NCI-H146 (cell line): ENCODE measurements around the gene PRKCE.

Experiments
- DNase-seq: peaks from one replicate; lab custom pipeline; 2025; lab: John Stamatoyannopoulos, UW

The PRKCE gene

DNA sequence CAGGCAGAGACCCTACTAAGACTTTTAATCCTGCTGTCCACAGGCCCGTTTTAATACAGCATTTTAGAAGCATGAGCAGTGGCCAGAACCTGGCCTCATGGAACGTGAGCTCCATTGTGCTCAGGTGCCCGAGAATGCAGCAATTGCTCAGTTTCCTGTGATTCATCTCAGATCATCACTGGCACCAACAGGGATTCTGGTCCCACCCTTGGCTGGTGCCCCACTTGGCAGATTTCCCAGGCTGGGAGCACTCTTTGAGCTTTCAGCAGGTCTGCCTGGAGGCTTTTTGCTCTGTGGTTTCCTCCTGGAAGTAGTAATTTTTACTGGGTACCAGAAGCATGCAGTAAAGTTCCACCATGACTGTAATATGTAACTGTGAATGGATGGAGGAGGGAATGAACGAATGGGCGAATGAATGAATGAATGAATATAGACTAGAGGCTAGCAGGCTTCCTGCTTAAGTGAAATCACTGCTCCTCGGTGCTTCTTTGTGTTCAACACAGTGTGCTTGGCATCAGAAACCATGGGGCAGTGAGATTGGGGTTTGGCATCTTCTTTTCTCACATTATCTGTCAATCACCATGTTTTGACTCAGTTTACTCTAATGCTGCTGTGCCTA, 312.9 kb downstream of the PRKCE start:
- DNase-seq, result peak; percentile 29

DNA sequence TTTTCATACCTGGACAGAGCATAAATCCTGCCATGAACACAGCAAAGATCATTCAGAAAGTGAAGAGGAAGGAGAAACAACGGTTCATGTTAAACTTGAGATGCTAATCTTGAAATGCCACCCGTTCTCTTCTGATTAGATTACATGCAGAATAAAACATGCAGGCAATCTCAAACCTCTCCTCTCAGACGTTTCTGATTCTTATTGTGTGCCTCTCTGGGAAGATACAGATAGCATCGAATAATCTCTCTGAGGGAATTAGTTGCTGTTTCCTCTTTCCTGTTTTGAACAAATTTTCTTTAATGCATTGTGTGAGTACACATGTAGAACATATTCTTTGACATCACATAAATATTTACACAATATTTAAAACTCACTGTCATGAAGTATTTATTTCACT, 313.4 kb downstream of the PRKCE start:
- no peak for DNase-seq

DNA sequence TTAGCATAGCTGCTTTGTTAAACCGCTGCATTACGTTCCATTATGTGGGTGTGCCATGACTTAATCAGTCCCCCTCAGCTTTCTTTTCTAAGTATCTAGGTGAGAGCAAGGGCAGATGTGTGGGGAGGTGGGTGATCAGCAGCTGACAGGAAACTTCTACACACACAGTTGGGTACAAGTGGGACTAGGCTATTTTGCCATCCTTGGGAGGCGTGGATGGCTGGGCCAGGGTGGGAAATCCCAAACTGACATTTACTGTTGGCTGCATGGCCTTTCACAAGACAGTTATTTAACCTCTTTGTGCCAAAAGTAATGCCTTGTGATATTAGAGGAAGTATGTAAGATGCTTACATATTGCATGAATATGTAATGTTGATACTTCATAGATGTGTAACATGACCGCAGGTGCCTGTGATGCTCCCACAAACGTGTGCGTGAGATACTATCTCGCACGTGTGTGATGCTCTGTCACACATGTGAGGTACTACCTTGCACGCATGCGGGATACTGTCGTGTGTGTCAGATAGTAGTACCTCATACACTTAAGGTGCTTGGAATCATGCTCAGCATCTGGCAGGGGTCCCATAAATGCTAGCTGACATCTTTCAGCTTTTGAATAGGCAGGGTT, 314.5 kb downstream of the PRKCE start:
- no peak for DNase-seq

DNA sequence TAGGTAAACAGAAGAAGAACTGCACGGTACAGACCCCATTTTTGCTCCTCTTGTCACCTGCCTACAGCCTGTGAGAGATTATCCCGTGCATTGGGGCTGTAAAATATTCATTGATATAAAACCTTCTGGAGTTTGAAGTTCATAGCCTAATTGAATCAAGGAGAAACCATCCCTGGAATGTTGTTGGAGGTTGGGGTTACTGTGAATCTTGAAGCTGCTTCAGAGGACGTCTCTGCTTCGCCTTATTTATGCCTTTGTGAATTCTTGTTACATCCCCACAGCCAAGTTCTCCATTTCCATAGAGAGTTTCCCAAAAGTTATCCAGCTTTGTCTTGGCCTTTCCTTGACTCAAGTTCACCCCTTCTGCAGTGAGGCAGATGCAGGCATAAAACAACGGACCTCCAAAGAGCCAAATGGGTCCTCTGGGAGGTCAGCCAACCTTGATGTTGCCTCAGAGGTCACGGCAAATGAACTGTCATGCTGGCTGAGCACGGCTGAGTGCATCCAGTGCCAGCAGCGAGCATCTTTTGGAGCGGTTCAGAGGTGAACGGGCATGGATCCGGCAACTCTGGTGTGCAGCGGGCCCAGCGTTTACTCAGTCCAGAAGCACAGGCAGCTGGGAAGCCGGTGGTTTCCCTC, 317.6 kb downstream of the PRKCE start:
- no peak for DNase-seq

DNA sequence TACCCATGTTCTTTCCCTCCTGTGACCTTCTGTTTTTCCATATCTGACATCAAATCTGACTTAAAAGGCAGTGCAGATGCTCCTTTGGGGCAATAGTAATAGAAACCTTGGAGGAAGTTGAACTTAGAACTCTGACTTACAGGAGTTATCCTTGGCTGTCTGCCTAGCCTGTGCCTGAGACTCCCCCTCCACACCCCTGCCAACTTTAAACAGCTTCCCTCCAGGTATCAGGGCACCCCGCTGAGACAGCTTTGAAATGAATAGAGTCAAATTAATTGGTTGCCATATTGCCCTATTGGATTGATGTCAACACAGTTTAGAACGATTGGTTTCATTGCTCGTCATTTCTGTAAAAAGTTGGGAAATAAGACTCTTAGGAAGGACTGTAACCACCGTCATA, 322.0 kb downstream of the PRKCE start:
- peak; percentile 88 for DNase-seq

DNA sequence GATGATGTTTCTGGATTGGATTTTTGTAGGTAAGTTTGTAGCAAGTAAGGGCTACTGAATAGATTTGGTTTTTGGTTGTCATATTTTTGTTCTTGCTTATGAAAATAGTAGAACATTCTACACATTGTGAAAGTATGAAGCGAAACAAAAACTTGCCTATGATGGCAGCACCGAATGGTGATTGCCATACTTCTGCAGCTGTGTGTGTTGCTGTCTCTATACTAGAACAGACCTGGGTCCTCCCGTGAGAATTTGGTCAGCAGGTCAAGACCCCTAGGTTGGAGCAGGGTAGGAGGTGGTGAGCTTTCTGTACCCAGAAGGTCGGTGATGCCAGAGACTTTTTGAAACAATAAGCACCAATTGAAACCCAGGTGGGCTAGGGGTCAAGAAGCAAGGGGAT, 322.6 kb downstream of the PRKCE start:
- DNase-seq, result no peak

DNA sequence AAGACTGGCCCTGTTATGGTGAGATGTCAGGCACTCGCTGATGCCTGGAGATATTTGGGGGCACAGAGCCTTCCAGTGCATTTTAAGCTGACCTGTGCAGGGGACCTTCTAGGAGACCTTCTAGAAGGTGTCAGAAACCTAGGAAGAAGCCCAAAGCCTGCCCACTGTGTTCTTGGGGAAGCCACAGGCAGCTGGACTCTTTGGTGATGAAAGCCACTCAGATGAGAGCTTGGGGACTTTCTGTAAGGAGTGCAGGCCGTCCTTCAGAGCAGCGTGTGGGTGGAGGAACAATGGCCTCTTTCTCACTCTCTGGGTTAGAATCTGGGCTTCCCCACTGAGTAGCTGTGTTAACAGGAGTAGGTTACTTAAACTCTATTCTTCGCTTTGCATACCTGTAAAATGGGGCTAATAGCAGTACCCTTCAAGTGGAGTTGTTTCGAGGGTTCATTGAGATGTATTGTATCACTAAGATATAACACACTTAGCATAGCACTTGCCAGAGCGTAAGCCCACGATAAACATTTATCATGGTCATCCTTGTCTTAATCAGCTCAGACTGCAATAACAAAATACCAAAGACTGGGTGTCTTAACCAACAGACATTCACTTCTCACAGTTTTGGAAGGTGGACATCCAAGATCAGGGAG, 323.4 kb downstream of the PRKCE start:
- DNase-seq, result no peak

DNA sequence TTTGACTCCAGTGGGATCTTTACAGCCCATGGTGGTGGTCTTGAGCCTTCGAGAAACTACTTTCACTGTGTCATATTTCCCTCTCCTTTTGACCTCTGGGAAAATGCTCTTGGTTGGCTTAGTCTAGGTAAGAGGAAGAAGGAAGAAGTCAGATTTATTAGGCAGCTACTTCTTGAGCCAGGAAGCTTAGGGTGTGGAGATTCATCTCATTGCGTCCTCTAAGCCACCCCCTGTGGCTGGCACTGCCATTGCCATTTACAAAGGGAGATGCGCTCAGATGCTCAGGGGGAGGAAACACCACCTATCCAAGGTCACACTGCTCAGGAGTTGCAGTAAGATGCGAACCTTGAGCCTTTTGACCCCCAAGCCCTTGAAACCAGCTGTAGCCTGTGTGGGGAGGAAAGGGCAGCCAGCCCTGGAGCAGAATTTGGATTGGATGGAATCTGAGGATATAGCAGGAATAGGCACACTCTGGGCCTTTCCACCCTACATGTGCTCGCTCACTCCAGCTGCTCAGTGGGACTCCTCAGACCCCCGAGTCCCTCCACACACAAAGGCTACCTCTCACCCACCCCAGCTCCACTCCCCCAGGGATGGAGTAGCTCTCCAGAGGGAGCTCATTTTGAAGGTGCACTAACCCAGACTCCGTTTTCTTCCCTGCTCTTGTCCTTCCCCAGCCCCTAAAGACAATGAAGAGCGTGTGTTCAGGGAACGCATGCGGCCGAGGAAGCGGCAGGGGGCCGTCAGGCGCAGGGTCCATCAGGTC, 324.5 kb downstream of the PRKCE start:
- no peak for DNase-seq

DNA sequence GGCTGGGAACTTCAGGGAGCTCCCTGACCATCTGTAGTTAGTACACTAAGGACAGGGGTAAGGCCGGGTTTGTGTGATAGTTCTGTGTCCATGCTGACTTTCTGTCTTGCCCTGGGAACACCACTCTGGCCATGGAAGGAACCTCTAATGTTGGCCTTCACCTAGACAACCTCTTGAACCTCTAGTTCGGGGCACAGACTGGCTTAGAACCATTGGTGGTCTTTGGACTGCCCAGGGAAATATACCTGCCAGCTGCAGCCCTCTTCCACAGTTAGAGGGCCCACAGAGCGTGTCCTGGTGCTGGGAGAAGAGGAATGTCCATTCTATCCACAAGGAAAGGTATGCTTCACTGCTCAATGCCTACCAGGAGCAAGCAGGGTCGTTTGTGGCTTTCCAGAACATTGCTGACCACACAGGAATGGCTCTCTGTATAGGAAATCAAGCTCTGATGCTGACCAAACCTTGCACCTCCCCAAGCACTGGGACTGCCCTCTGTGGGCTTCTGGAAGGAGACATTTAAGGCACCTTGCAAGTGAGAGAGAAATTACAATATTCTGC, 326.9 kb downstream of the PRKCE start:
- no peak for DNase-seq

DNA sequence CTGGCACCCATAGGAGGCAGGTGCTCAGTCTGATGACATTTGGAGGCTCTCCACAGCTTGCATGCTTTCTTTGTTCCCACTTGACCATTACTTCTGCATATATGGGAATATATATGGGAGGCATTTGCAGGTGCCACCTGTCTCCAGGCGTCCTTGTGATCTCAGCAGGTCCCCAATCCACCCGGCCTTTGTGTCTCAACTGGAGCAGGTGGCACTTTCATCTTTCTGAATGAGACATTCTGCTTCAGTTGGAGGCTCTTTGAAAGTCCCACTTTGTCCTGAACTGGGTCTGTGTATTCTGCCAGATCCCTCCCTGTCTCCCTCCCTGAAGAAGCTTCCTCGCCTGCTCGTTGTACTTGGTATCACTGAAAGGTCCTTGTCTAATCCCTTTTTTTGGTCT, 327.6 kb downstream of the PRKCE start:
- DNase-seq, result peak; percentile 97

DNA sequence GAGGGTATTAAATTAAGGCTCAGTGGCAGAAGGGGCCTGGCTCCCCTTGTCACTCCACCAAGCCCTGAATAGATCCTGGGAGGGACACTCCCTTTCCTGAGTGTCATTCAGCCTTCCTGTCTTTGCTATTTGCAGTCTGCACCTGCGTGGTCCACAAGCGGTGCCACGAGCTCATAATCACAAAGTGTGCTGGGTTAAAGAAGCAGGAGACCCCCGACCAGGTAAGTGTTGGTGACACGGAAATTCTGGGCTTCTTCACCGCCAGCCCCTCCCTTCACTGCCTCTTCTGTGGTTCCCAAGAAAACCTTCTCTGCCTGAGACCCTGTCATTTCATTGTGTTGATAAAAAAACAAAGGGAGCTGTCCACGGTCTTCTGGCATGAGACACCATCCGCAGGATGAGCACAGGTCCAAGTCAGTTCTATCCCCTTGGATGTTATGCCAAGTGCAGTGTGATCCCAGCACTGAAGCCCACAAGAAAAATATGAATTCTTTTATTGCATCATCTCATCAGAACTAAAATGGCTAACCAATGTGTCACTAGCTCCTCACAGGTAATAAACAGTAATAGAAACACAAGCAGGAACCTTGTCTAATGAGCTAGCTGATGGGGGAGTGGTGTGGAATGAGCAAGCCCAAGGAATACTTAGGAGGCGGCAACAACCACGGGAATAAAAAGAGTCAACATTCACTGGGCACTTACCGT, 328.8 kb downstream of the PRKCE start:
- peak; percentile 35 for DNase-seq

DNA sequence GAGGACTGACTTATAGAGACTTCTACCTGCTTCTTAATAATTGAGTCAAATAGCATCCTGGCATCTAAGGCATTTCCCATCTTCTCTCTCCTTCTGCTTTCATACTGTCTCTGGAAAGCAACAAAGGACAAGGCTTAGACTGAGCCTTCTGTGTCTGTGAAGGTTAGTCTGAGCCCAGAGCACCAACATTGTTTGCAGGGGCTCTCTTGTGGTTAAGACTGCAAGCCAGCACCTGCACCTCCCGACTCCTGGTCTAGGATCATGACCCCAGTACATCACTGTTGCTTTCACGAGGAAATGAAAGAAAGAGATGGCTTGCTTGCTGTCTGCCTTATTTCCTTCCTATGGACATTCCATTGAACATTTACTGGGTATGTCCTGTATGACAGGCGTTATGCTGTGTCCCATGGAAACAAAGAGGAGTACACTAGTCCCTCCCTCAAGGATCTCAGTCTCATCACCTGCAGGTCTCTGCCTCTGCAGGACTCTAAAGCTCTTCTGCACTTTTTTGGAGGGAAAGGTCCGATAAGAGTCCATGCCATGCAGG, 330.0 kb downstream of the PRKCE start:
- no peak for DNase-seq

DNA sequence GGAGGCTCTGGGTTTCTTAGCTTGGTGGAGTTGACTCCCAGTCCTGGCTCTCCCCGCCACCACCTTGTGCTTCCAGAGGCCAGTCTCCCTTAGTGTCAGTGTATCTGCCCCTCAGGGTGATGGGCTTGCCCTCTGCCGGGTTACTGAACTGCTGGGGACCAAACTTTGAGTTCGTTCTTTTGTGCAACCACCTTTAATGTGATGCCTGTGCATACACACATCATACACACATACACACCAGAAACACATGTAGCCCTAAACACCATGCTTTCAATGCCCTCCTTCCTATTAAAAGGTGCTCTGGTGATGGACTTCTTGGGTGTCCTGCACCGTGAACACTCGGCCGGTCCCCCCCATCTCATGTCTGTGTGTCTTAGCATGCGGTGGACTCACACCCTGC, 330.6 kb downstream of the PRKCE start:
- DNase-seq, result no peak

DNA sequence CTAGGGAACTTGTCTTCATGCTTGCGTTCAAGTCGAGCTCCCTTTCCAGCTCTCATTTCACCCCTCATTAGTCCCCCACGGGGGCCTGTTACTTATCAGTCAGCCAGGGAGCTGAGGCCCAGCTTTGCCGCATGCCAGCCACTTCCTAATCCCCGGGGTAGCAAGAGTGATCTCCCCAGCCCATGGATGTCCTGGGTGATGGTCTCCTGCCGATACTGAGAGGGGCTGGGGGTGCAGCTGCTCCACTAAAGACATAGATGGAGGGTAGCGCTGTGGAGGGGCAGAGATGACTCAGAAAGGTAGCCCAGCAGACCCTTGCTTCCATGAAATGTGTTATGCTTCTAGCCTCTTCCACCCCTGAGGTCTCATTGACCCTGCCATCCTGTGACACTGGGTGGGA, 331.7 kb downstream of the PRKCE start:
- no peak for DNase-seq

DNA sequence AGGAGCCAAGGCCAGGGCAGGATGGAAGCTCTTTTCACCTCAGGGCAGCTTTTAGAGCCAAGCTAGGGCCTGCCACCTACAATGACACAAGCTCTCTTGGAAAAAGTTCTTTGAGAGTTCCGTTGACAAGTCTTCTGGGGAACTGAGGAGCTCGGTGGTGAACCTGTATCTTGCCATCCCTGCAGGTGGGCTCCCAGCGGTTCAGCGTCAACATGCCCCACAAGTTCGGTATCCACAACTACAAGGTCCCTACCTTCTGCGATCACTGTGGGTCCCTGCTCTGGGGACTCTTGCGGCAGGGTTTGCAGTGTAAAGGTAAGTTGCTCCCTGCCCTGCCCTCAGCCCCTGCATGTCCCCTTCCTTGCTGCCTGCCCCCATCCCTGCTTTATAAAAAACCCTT, 332.9 kb downstream of the PRKCE start:
- no peak for DNase-seq

DNA sequence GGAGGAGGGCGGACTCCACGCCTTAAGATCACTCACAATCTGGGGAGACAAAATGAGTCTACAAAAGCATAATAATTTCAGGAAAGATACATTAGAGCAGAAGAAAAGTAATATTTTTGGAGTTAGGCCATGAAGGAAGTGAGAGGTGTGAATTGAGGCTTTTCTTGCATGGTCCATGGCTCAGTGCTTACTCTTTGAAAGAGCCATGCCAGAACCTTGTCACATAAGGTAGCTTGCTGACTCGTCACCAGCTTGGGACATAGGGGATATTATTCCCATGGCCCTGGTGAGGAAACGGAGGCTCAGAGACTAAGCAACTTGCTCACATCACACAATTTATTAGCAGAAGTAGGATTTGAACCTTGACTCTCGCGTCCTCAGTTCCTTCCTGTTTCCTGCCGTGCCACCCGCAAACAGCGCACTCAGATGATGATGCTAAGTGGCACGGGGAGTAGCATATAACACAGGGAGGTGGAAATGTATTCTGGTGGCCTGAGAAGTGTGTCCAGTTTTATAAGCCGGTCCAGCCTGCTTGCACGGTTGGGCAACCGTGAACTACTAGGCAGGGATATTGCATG, 333.5 kb downstream of the PRKCE start:
- no peak for DNase-seq

DNA sequence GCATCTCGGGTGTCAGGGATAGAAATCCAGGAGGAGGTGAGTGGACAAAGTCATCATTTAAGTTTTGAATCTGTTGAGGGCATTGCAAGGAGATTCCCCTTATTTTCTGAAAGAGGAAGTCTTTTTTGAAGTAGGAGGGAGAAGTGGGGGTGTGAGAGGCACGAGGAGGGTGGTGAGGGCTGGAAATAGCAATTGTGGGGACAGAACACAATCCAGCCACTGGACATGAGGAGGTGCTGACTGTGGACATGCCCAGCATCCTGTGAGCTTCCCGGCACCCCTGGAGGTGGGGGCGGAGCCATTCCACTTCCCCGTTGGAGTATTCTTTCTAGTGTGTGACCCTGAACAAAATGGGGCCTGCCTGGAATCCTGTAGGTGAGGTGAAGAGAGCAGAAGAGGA, 335.0 kb downstream of the PRKCE start:
- no peak for DNase-seq

DNA sequence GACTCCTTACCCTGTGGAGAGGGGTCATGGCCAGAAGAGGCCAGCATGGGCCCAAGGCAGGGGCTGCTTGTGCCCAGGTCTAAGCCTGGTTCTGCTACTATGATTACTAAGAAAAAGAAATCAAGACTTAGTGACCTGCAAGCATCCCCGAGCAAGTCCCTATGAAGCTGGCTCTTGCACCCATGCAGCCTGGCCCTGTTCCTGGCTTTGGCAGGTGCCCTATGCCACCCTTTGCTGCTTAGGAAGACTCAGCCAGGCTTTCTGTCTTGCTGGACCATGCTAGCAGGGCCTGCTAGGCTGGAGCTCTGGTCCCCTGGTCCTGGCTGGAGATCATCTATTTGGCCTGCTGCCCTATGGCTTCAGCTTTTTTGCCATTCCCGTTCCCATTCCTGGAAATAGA, 336.4 kb downstream of the PRKCE start:
- DNase-seq, result no peak

DNA sequence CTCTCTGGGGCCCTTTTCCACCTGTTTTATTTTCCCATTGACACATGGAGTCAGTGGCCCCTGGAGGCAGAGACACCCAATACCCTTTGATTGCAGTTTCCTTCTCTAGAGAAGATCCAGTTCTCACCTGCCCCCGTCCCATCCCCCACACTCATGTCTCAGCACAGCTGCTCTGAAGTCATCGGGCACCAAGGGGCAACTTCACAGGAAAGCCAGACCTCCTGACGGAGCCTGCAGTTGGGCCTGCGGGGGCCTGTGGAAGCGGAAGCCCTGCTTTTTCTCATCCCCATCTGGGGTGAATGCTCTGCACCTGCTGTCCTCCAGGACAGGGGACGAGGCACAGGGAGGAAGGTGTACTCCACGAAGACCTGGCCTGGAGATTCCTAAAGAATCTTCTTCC, 337.4 kb downstream of the PRKCE start:
- no peak for DNase-seq

DNA sequence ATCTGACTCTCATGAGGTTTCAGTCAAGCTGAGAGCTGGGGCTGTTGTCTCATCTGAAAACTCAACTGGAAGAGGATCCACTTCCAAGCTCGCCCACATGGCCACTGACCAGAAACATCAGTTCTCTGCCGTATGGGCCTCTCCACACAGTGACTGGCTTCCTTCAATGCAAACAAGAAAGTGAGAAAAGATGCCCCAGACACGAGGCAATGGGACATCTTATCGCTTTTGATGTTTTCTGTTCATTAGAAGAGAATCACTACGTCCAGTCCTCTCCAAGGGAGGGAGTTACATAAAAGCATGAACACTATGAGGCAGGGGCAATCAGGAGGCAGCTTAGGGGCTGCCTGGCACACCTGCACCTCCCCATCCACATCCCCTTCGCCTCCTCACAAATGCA, 338.7 kb downstream of the PRKCE start:
- no peak for DNase-seq
